Neuronal stem cell (in vitro differentiated cells): ENCODE results near the gene ADAMTS13.

Source experiments
- DNase-seq: peaks from one replicate; pipeline ENCODE4 v3.0.0-alpha.2; 2013; ENCODE audit warnings: low spot score
- H2AFZ ChIP-seq: one replicate; pipeline ENCODE4 v1.6.1; 2013; ENCODE audit warnings: mild to moderate bottlenecking, low read length, inconsistent platforms
- H2AK5ac ChIP-seq: 2 replicates; pipeline ENCODE4 v1.6.1; 2013; ENCODE audit warnings: low read depth, mild to moderate bottlenecking, inconsistent platforms, low read length, moderate library complexity, mixed read lengths
- H2BK120ac ChIP-seq: 2 replicates; pipeline ENCODE4 v1.6.1; 2013; ENCODE audit warnings: low read depth, mild to moderate bottlenecking, inconsistent platforms, low read length, moderate library complexity, mixed read lengths
- H2BK12ac ChIP-seq: one replicate; pipeline ENCODE4 v1.6.1; 2013; ENCODE audit warnings: low read length, inconsistent platforms
- H2BK15ac ChIP-seq: 2 replicates; pipeline ENCODE4 v1.6.1; 2013; ENCODE audit warnings: mild to moderate bottlenecking, low read length, inconsistent platforms, mixed read lengths
- H2BK5ac ChIP-seq: one replicate; pipeline ENCODE4 v1.6.1; 2013; ENCODE audit warnings: inconsistent platforms, mild to moderate bottlenecking, low read length, moderate library complexity
- H3K14ac ChIP-seq: one replicate; pipeline ENCODE4 v1.6.1; 2013; ENCODE audit warnings: low read length, inconsistent platforms
- H3K18ac ChIP-seq: 2 replicates; pipeline ENCODE4 v1.6.1; 2013; ENCODE audit warnings: low read length, inconsistent platforms
- H3K23ac ChIP-seq: 2 replicates; pipeline ENCODE4 v1.6.1; 2013; ENCODE audit warnings: low read depth, mild to moderate bottlenecking, mixed read lengths, low read length, inconsistent platforms; ENCODE audit not compliant: poor library complexity
- H3K27ac ChIP-seq: replicated peaks from 3 replicates; pipeline ENCODE4 v1.5.1; 2013; ENCODE audit warnings: low read length, inconsistent platforms
- H3K27me3 ChIP-seq, 3 experiments: 2 replicates each; pipeline ENCODE4 v1.6.1; 2013; ENCODE audit warnings: low read length in 3 of 3, mild to moderate bottlenecking in 2 of 3, inconsistent platforms in 1 of 3, low read depth in 1 of 3, mixed read lengths in 1 of 3, moderate library complexity in 1 of 3; ENCODE audit not compliant: control insufficient read depth in 3 of 3, insufficient read depth in 3 of 3
- H3K36me3 ChIP-seq, 2 donors: replicated peaks in 1 of 2; 2 replicates each; pipeline ENCODE4 v1.6.1; 2013; ENCODE audit warnings: low read length in 2 of 2; ENCODE audit not compliant: control insufficient read depth in 2 of 2, insufficient read depth in 2 of 2
- H3K4ac ChIP-seq: 2 replicates; pipeline ENCODE4 v1.6.1; 2013; ENCODE audit warnings: inconsistent platforms, mild to moderate bottlenecking, low read length, moderate library complexity
- H3K4me1 ChIP-seq, 2 donors: 1 replicate in 1 of 2; 2 replicates in 1 of 2; pipeline ENCODE4 v1.6.1; 2013; ENCODE audit warnings: low read length in 2 of 2, low read depth in 1 of 2; ENCODE audit not compliant: control insufficient read depth in 2 of 2, insufficient read depth in 1 of 2
- H3K4me2 ChIP-seq: one replicate; pipeline ENCODE4 v1.6.1; 2013; ENCODE audit warnings: mild to moderate bottlenecking, low read length, inconsistent platforms; ENCODE audit not compliant: insufficient read depth, poor library complexity, severe bottlenecking
- H3K4me3 ChIP-seq, 2 donors: 2 replicates each; pipeline ENCODE4 v1.5.1; 2013; ENCODE audit warnings: low read length in 2 of 2, mild to moderate bottlenecking in 2 of 2, inconsistent platforms in 1 of 2, moderate library complexity in 1 of 2
- H3K79me1 ChIP-seq: one replicate; pipeline ENCODE4 v1.6.1; 2013; ENCODE audit warnings: low read depth, mild to moderate bottlenecking, inconsistent platforms, low read length, moderate library complexity
- H3K9ac ChIP-seq: one replicate; pipeline ENCODE4 v1.6.1; 2013; ENCODE audit warnings: mild to moderate bottlenecking, low read depth, low read length, inconsistent platforms; ENCODE audit not compliant: poor library complexity
- H3K9me3 ChIP-seq, 2 donors: replicated peaks in 1 of 2; 2 replicates each; pipeline versions ENCODE3 to v1.6.1; 2013; ENCODE audit warnings: low read length in 2 of 2, mild to moderate bottlenecking in 2 of 2, inconsistent platforms in 1 of 2, low read depth in 1 of 2, mixed read lengths in 1 of 2, moderate library complexity in 1 of 2; ENCODE audit not compliant: control insufficient read depth in 2 of 2, insufficient read depth in 1 of 2
- H4K8ac ChIP-seq: one replicate; pipeline ENCODE4 v1.6.1; 2013; ENCODE audit warnings: low read depth, mild to moderate bottlenecking, inconsistent platforms, low read length, moderate library complexity
- H4K91ac ChIP-seq: one replicate; pipeline ENCODE4 v1.6.1; 2013; ENCODE audit warnings: low read length, low read depth, mild to moderate bottlenecking, inconsistent platforms; ENCODE audit not compliant: poor library complexity
- WGBS, 2 donors: extraction: QIAGEN DNeasy Blood & Tissue Kit; methylation state at CpG; one replicate each; pipeline ENCODE4 v1.1.7; 2013; ENCODE audit warnings: missing lambda C conversion rate in 2 of 2, mixed read lengths in 1 of 2; ENCODE audit not compliant: insufficient read length in 2 of 2, insufficient replicate concordance in 1 of 2; ENCODE audit errors: extremely low coverage in 2 of 2; 5-methylcytosine and 5-hydroxymethylcytosine counted together

ADAMTS13 gene

GRCh38 chr9:133494636-133495326 lies 72.6 kb downstream of the ADAMTS13 start:
- Histone ChIP-seq H3K79me1 (no peaks in the 10 kb centered on the region), H3K4me2 (no peak overlapping the region), H3K27me3 (peaks cover 0 to 47% (median 11%) of the 10 kb centered on the region in 3 experiments), H3K9ac (peak overlapping the region; percentile 70), H3K4me1 (peaks cover 14 to 20% of the 10 kb centered on the region in 2 donors), H4K8ac (no peak overlapping the region), H2AK5ac (peak overlapping the region; percentile 89), H3K14ac (no peak overlapping the region), H3K4ac (no peak overlapping the region), H3K27ac (no peak overlapping the region), H2BK5ac (peak overlapping the region; percentile 53), H2BK12ac (no peak overlapping the region), H2BK120ac (no peak overlapping the region), H3K36me3 (peaks cover 0 to 8% of the 10 kb centered on the region in 2 donors), H2BK15ac (no peak overlapping the region), H3K18ac (no peak overlapping the region), H3K23ac (peak overlapping the region; percentile 65), H4K91ac (no peak overlapping the region), H2AFZ (no peak overlapping the region), H3K4me3 (no peak overlapping the region), H3K9me3 (peaks cover 0 to 12% of the 10 kb centered on the region in 2 donors)
- DNase-seq = no peak
- no CpG with 5 or more reads among the region's 24 CpGs for WGBS, 2 donors

- Histone ChIP-seq H4K8ac (peak overlapping the region; percentile 33), H2BK120ac (no peak overlapping the region), H3K14ac (peak overlapping the region; percentile 72), H3K4me3 (peak overlapping the region in 1 of 2 donors; percentile 63), H3K9me3 (peaks cover 3 to 12% of the 10 kb centered on the region in 2 donors), H3K27me3 (peaks cover 0 to 45% (median 11%) of the 10 kb centered on the region in 3 experiments), H4K91ac (peak overlapping the region; percentile 61), H2BK15ac (no peak overlapping the region), H2AFZ (no peak overlapping the region), H3K79me1 (no peaks in the 10 kb centered on the region), H3K4ac (no peak overlapping the region), H2BK5ac (no peak overlapping the region), H3K4me2 (no peak overlapping the region), H2AK5ac (peak overlapping the region; percentile 33), H3K18ac (peak overlapping the region; percentile 21), H2BK12ac (no peak overlapping the region), H3K23ac (peak overlapping the region; percentile 87), H3K36me3 (peaks cover 0 to 8% of the 10 kb centered on the region in 2 donors), H3K27ac (no peak overlapping the region), H3K4me1 (peaks cover 18 to 20% of the 10 kb centered on the region in 2 donors), H3K9ac (peak overlapping the region; percentile 24)
- DNase-seq = no peak
- WGBS, 2 donors = 100% methylated on average over 4 of the region's 24 CpGs; no CpG with 5 or more reads in 1 of the 2 donors
Measured at GRCh38 chr9:133495327-133496293, 73.4 kb downstream of the ADAMTS13 start.

- no peak for DNase-seq
- no peak overlapping the region for H3K23ac ChIP-seq
- no peak overlapping the region for H3K4ac ChIP-seq
- H4K8ac ChIP-seq = no peak overlapping the region
- H3K27me3 ChIP-seq = peaks cover 0 to 38% (median 11%) of the 10 kb centered on the region in 3 experiments
- peaks cover 3 to 12% of the 10 kb centered on the region in 2 donors for H3K9me3 ChIP-seq
- H3K4me2 ChIP-seq = no peak overlapping the region
- peak overlapping the region; percentile 25 for H2AFZ ChIP-seq
- H3K4me1 ChIP-seq = peaks cover 16 to 18% of the 10 kb centered on the region in 2 donors
- H3K9ac ChIP-seq = no peak overlapping the region
- no peak overlapping the region for H2BK15ac ChIP-seq
- H4K91ac ChIP-seq = no peak overlapping the region
- H3K27ac ChIP-seq = no peak overlapping the region
- no peaks in the 10 kb centered on the region for H3K79me1 ChIP-seq
- no peak overlapping the region for H3K4me3 ChIP-seq
- peak overlapping the region; percentile 46 for H2BK12ac ChIP-seq
- H2BK120ac ChIP-seq = no peak overlapping the region
- H2BK5ac ChIP-seq = no peak overlapping the region
- H3K18ac ChIP-seq = peak overlapping the region; percentile 16
- peak overlapping the region; percentile 53 for H2AK5ac ChIP-seq
- WGBS, 2 donors = no CpG with 5 or more reads among the region's 35 CpGs
- peak overlapping the region; percentile 84 for H3K14ac ChIP-seq
- peaks cover 0 to 8% of the 10 kb centered on the region in 2 donors for H3K36me3 ChIP-seq
Measured at GRCh38 chr9:133496861-133497842, 75.0 kb downstream of the ADAMTS13 start.
